Thyroid gland (tissue), 4 donors: ENCODE results near the gene ZNF469.

ENCODE experiments used
- POLR2A ChIP-seq, 2 donors: fragments of 450-650 bp; IDR thresholded peaks; one replicate each; pipeline ENCODE4 v1.6.1; 2017; ENCODE audit warnings: antibody characterized with exemption in 2 of 2, mild to moderate bottlenecking in 2 of 2, moderate library complexity in 1 of 2
- TF ChIP-seq, protein P1 (sequence below), 6 experiments: fragments of 200-600 bp in 3 of 6; fragments of 450-650 bp in 3 of 6; sonication (generic) in 3 of 6; IDR thresholded peaks; one replicate each; pipeline ENCODE4 v1.5.1; 2016 to 2019; ENCODE audit warnings: antibody characterized with exemption in 6 of 6, mild to moderate bottlenecking in 2 of 6, inconsistent platforms in 1 of 6, moderate library complexity in 1 of 6

DNA sequence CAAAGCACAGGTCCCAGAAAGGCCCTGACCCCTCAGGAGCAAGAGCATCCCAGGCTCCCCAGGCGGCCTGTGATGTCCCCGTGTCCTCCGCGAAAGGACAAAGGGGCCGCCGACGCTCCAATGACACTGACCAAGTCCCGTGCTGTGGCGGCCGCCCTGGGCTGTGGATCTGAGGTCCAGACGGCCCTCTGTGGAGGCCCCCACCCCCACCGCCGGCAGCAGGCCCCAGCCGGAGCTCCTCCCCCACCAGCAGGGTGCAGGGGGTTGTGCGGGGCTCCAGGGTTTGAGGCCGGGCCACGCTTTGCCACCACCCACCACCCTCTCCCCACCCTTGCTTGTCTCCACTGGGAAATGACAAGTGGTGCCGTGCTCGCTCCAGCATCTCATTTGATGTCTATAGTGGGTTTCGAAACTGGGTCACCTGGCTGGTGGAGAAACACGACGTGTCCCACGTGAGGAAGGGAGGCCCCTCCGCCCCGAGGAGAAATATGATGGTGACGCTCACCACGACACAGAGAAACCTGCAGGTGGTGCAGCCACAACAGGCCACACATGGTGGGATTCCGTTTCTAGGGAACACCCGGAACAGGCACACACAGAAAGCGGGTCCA lies 31.2 kb upstream of the ZNF469 start:
- TF ChIP-seq, protein P1, sequence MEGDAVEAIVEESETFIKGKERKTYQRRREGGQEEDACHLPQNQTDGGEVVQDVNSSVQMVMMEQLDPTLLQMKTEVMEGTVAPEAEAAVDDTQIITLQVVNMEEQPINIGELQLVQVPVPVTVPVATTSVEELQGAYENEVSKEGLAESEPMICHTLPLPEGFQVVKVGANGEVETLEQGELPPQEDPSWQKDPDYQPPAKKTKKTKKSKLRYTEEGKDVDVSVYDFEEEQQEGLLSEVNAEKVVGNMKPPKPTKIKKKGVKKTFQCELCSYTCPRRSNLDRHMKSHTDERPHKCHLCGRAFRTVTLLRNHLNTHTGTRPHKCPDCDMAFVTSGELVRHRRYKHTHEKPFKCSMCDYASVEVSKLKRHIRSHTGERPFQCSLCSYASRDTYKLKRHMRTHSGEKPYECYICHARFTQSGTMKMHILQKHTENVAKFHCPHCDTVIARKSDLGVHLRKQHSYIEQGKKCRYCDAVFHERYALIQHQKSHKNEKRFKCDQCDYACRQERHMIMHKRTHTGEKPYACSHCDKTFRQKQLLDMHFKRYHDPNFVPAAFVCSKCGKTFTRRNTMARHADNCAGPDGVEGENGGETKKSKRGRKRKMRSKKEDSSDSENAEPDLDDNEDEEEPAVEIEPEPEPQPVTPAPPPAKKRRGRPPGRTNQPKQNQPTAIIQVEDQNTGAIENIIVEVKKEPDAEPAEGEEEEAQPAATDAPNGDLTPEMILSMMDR (IDR thresholded peaks at IDR 0.05) = no peak
- no peak for TF ChIP-seq POLR2A (IDR thresholded peaks at IDR 0.05)
